ENCODE data around the gene ITPR1. TPM values are rescaled to one million over a fixed set of nuclear protein-coding genes. Genes with fewer than 3 reads are reported as not detected.
A peak's percentile ranks its signal among the peaks of the same experiment; 100 is the strongest.

ITPR1 gene
- total RNA-seq, 1 experiment from 2014 or later: 48.5 TPM

- Histone ChIP-seq H2AFZ (ENCODE audit: low read length) (no peak overlapping the region), H4K20me1 (ENCODE audit: low read length) (no peaks in the 10 kb centered on the region), H3F3A (ENCODE audit: low read length, unreplicated experiment) (no peaks in the 10 kb centered on the region), H3K36me3 (ENCODE audit: low read depth, low read length) (no peaks in the 10 kb centered on the region), H3K27me3 (ENCODE audit: low read length) (no peaks in the 10 kb centered on the region), H3K4me3 (ENCODE audit: low read length) (no peak overlapping the region), H3K4me2 (ENCODE audit: low read length) (peak overlapping the region; percentile 51), H3K9me3 (ENCODE audit: low read length) (no peaks in the 10 kb centered on the region), H3K9me2 (replicated peaks; ENCODE audit: low read length) (no peaks in the 10 kb centered on the region), H3K27ac (ENCODE audit: low read length) (peak overlapping the region; percentile 69), H3K9ac (ENCODE audit: low read length) (no peak overlapping the region), H3K79me2 (ENCODE audit: low read length) (peaks cover 7% of the 10 kb centered on the region; the same call in 1 of the 2 replicates), H3K4me1 (ENCODE audit: insufficient read depth, low read length) (peaks cover 21% of the 10 kb centered on the region)
- intact Hi-C loops (cut with micrococcal nuclease): no loop called here
- no TSS peak for BruUV-seq (replicated peaks)
- ATAC-seq: peak; percentile 74
- TF ChIP-seq EZH2 (IDR thresholded peaks at IDR 0.05; ENCODE audit: low read length, unreplicated experiment) (no peak), CTCF (conservative IDR thresholded peaks at IDR 0.05; ENCODE audit: low read depth, low read length) (no peak), EZH2phosphoT487 (IDR thresholded peaks at IDR 0.05; ENCODE audit: borderline replicate concordance, low read length) (no peak)
- ChIA-PET POLR2A (ENCODE audit: unreplicated experiment) (no interaction called here), CTCF (no interaction called here)
- DNase-seq: peak; percentile 95
Measured at GRCh38 chr3:4523710-4524698, 30.9 kb downstream of the ITPR1 start.

- Histone ChIP-seq H4K20me1 (ENCODE audit: low read length) (no peaks in the 10 kb centered on the region), H3K36me3 (ENCODE audit: low read depth, low read length) (no peaks in the 10 kb centered on the region), H3K4me3 (ENCODE audit: low read length) (no peak overlapping the region), H3K27me3 (ENCODE audit: low read length) (no peaks in the 10 kb centered on the region), H3K9me3 (ENCODE audit: low read length) (no peaks in the 10 kb centered on the region), H3K9ac (ENCODE audit: low read length) (no peak overlapping the region), H3F3A (ENCODE audit: low read length, unreplicated experiment) (no peaks in the 10 kb centered on the region), H3K27ac (ENCODE audit: low read length) (no peak overlapping the region), H3K79me2 (ENCODE audit: low read length) (peaks cover 7% of the 10 kb centered on the region; the same call in 1 of the 2 replicates), H2AFZ (ENCODE audit: low read length) (no peak overlapping the region), H3K9me2 (replicated peaks; ENCODE audit: low read length) (no peaks in the 10 kb centered on the region), H3K4me2 (ENCODE audit: low read length) (no peak overlapping the region), H3K4me1 (ENCODE audit: insufficient read depth, low read length) (peaks cover 16% of the 10 kb centered on the region)
- BruUV-seq (replicated peaks): no TSS peak
- ATAC-seq: no peak
- TF ChIP-seq EZH2 (IDR thresholded peaks at IDR 0.05; ENCODE audit: low read length, unreplicated experiment) (no peak), CTCF (conservative IDR thresholded peaks at IDR 0.05; ENCODE audit: low read depth, low read length) (no peak), EZH2phosphoT487 (IDR thresholded peaks at IDR 0.05; ENCODE audit: borderline replicate concordance, low read length) (no peak)
- ChIA-PET POLR2A (ENCODE audit: unreplicated experiment) (no interaction called here), CTCF (no interaction called here)
- intact Hi-C loops (cut with micrococcal nuclease): no loop called here
- no peak for DNase-seq
Measured at GRCh38 chr3:4525560-4526223, 32.5 kb downstream of the ITPR1 start.
